ENCODE results near the gene TMEM143.

- TF ChIP-seq CTCF (conservative IDR thresholded peaks at IDR 0.05; ENCODE audit: low read depth, low read length) (no peak), EZH2 (IDR thresholded peaks at IDR 0.05; ENCODE audit: borderline replicate concordance, low read depth, low read length, poor library complexity, severe bottlenecking) (no peak)
Measured at GRCh38 chr19:48318286-48318987, 45.3 kb downstream of the TMEM143 start.

Data from A673 (cell line).